GM12874 (cell line): ENCODE results near the gene SMIM20.

Source experiments
- TF ChIP-seq, protein P1 (sequence below): IDR thresholded peaks from 2 replicates; pipeline ENCODE4 v1.5.1; 2011; ENCODE audit warnings: low read depth, mild to moderate bottlenecking, control low read depth, low read length, moderate library complexity; ENCODE audit not compliant: insufficient read depth

SMIM20 gene

DNA sequence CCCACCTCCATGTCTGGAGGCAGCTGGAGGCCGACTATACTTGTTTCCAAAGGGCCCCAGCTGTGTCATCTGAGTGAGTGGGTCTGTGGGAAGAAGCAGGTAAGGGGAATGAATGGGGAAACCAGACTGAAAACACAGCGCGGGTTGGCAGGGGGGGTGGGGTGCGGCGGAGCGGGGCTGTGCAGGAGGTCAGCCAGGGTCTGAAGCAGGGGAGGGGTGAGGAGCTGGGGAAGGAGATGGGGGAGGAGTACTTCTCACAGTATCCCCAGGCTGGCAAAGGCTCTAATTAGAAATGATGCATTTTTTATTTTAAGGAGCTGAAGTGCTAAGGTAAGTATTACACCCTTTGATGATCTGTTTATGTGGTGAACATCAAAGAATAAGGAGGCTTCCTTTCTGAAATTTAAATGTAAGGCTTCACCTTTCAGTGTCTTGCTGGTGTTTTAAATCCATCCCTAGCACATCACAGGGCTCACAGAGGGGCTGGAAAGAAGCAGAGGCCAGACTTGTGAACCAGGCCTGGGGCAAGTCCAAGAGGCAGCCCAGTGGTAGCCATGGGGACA, 37.5 kb downstream of the SMIM20 start:
- TF ChIP-seq, protein P1, sequence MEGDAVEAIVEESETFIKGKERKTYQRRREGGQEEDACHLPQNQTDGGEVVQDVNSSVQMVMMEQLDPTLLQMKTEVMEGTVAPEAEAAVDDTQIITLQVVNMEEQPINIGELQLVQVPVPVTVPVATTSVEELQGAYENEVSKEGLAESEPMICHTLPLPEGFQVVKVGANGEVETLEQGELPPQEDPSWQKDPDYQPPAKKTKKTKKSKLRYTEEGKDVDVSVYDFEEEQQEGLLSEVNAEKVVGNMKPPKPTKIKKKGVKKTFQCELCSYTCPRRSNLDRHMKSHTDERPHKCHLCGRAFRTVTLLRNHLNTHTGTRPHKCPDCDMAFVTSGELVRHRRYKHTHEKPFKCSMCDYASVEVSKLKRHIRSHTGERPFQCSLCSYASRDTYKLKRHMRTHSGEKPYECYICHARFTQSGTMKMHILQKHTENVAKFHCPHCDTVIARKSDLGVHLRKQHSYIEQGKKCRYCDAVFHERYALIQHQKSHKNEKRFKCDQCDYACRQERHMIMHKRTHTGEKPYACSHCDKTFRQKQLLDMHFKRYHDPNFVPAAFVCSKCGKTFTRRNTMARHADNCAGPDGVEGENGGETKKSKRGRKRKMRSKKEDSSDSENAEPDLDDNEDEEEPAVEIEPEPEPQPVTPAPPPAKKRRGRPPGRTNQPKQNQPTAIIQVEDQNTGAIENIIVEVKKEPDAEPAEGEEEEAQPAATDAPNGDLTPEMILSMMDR = no peak

- TF ChIP-seq, protein P1 = no peak
These were observed 39.7 kb downstream of the SMIM20 start for GRCh38 chr4:25953740-25954139.

DNA sequence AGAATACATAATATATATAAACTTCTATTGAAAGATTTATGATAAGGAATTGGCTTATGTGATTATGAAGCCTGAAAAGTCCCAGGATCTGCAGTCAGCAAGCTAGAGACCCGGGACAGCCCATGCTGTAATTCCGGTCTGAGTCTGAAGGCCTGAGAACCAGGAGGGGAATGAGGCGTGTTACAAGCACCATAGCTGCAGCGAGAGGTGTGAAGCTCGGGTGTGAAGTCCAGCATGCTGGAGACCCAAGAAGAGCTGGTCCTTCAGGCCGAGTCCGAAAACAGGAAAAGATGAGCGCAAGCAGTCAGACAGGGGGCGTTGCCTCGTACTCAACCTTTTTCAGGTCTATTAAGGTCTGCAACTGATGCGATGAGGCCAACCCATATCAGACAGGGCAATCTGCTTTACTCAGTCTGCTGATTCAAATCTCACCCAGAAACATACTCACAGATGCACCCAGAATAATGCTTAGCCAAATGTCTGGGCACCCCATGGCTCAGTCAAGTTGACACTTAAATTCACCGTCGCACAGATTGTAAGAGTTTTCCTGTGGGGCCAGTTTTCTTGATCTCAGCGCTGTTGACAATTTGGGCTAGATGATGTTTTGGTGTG, 40.4 kb downstream of the SMIM20 start:
- TF ChIP-seq, protein P1 = no peak

- TF ChIP-seq, protein P1 = no peak
These were observed 41.7 kb downstream of the SMIM20 start for GRCh38 chr4:25955705-25956104.

DNA sequence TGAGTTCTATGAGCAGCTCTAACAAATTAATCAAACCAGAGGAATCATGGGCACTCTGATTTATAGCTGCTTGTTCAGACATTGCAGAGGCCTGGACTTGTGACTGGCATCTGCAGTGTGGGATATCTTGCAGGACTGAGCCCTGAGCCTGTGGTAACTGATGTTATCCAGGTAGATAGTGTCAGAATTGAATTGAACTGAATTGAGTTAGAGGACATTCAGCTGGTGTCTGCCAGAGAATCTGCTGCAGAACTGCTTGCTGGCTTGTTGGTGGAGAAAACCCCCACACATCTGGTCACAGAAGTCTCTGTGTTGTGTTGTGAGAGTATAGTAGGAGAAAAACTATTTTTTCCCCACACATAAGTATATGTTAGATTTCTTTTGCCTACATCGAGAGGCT, 42.2 kb downstream of the SMIM20 start:
- TF ChIP-seq, protein P1 = no peak

GRCh38 chr4:25958110-25958509, 44.1 kb downstream of the SMIM20 start:
- TF ChIP-seq, protein P1 = no peak

DNA sequence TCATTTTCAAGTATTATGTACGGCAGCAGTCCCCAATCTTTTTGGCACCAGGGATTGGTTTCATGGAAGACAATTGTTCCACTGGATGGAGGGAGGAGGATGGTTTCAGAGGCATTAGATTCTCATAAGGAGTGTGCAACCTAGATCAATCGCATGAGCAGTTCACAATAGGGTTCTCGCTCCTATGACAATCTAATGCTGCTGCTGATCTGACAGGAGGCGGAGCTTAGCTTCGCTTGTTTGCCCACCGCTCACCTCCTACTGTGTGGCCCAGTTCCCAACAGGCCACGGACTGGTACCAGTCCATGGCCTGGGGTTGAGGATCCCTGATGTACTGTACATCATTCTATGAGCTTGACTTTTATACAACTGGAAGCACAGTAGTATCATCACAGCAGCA, 48.4 kb downstream of the SMIM20 start:
- TF ChIP-seq, protein P1 = no peak

GRCh38 chr4:25965629-25966028, 51.6 kb downstream of the SMIM20 start:
- TF ChIP-seq, protein P1 = no peak
